Right lung (tissue), 5 donors: ENCODE measurements around the gene OSM. TPM values are rescaled to one million over a fixed set of nuclear protein-coding genes. Genes with fewer than 3 reads are reported as not detected.

ENCODE experiments used
- DNase-seq, 2 donors: peaks; one replicate each; pipeline ENCODE4 v3.0.0-alpha.2; 2013
- polyA plus RNA-seq, 5 donors: library from polyadenylated mRNA; unstranded; fragments of 120-200 nt; gene quantifications; one replicate each; pipeline versions ENCODE4 v1.2.1 to v1.2.3, GENCODE V29; 2013; ENCODE audit warnings: inconsistent platforms in 1 of 5, low replicate concordance in 1 of 5; ENCODE audit not compliant: insufficient read length in 5 of 5, insufficient read depth in 1 of 5

Gene OSM
- polyA plus RNA-seq, 5 donors: 0.06 to 0.86 (median 0.19) TPM

GRCh38 chr22:30285846-30286200, 19.2 kb upstream of the OSM start:
- no peak for DNase-seq

- no peak for DNase-seq
These were observed 18.7 kb upstream of the OSM start for GRCh38 chr22:30285176-30285845.

- no peak for DNase-seq
These were observed 18.0 kb upstream of the OSM start for GRCh38 chr22:30284666-30285065.

- DNase-seq: no peak
These were observed 17.5 kb upstream of the OSM start for GRCh38 chr22:30284172-30284571.

- no peak for DNase-seq
These were observed 16.7 kb upstream of the OSM start for GRCh38 chr22:30283342-30283741.

GRCh38 chr22:30282616-30283046, 16.0 kb upstream of the OSM start:
- no peak for DNase-seq

- DNase-seq: no peak
These were observed 13.9 kb upstream of the OSM start for GRCh38 chr22:30280505-30280904.

- DNase-seq: no peak
These were observed 13.3 kb upstream of the OSM start for GRCh38 chr22:30279932-30280331.

- no peak for DNase-seq
These were observed 12.6 kb upstream of the OSM start for GRCh38 chr22:30279046-30279788.

GRCh38 chr22:30277547-30278344, 11.1 kb upstream of the OSM start:
- DNase-seq: no peak

GRCh38 chr22:30276039-30276438, 9.4 kb upstream of the OSM start:
- DNase-seq: no peak

- no peak for DNase-seq
These were observed 9.0 kb upstream of the OSM start for GRCh38 chr22:30275625-30276024.

GRCh38 chr22:30274437-30274812, 7.8 kb upstream of the OSM start:
- DNase-seq: no peak

GRCh38 chr22:30273711-30274436, 7.2 kb upstream of the OSM start:
- no peak for DNase-seq

- no peak for DNase-seq
These were observed 6.3 kb upstream of the OSM start for GRCh38 chr22:30272781-30273601.

GRCh38 chr22:30270832-30271231, 4.2 kb upstream of the OSM start:
- DNase-seq: no peak

GRCh38 chr22:30268331-30268730, 1.7 kb upstream of the OSM start:
- no peak for DNase-seq

- no peak for DNase-seq
These were observed 991 bp upstream of the OSM start for GRCh38 chr22:30267382-30268302.

GRCh38 chr22:30265823-30266444, 717 bp downstream of the OSM start:
- DNase-seq: no peak
